GM12865 (cell line): ENCODE measurements around the gene HOXD13.
A peak's percentile ranks its signal among the peaks of the same experiment; 100 is the strongest.

Source experiments
- DNase-seq: peaks from one replicate; pipeline ENCODE4 v3.0.0; 2010; ENCODE audit warnings: low read depth
- H3K4me3 ChIP-seq: 2 replicates; pipeline ENCODE4 v1.5.1; 2011; ENCODE audit warnings: mild to moderate bottlenecking, low read depth, low read length, control low read depth
- TF ChIP-seq, protein P1 (sequence below): IDR thresholded peaks from 2 replicates; pipeline ENCODE4 v1.5.1; 2011; ENCODE audit warnings: low read length, control low read depth, low read depth, inconsistent platforms; ENCODE audit not compliant: insufficient read depth; ENCODE audit errors: missing control alignments

The HOXD13 gene

DNA sequence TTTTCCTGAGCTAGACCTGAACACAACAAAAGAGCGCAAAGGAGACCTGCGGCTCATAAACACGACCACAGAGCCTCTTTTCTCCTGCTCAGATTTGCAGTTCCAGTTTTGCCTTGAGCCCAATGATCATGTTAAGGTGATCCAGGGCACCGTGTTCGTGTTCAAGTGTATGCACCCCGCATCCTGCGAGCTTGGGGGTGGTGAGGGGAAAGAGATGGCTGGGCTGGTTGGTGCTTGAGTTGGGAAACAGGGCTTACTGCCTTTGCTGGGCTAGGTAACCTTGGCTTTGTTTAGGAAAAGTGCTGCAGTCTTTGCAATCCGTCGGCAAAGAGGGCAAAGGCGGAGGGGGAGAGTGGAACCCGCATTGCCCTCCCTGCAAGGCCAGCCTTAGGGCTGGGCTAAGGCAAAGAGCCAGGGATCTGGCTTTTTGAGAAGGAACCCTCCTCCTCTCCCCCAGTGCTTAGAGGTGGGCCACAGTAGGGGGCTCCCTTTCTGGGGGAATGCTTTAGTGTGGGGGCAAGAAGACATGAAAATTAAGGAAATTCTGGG lies 25.4 kb downstream of the HOXD13 start:
- no peak for DNase-seq
- no peak overlapping the region for H3K4me3 ChIP-seq
- TF ChIP-seq, protein P1, sequence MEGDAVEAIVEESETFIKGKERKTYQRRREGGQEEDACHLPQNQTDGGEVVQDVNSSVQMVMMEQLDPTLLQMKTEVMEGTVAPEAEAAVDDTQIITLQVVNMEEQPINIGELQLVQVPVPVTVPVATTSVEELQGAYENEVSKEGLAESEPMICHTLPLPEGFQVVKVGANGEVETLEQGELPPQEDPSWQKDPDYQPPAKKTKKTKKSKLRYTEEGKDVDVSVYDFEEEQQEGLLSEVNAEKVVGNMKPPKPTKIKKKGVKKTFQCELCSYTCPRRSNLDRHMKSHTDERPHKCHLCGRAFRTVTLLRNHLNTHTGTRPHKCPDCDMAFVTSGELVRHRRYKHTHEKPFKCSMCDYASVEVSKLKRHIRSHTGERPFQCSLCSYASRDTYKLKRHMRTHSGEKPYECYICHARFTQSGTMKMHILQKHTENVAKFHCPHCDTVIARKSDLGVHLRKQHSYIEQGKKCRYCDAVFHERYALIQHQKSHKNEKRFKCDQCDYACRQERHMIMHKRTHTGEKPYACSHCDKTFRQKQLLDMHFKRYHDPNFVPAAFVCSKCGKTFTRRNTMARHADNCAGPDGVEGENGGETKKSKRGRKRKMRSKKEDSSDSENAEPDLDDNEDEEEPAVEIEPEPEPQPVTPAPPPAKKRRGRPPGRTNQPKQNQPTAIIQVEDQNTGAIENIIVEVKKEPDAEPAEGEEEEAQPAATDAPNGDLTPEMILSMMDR: no peak

GRCh38 chr2:176118601-176119339 lies 26.2 kb downstream of the HOXD13 start:
- H3K4me3 ChIP-seq: no peak overlapping the region
- TF ChIP-seq, protein P1: peak; percentile 38
- peak; percentile 58 for DNase-seq

DNA sequence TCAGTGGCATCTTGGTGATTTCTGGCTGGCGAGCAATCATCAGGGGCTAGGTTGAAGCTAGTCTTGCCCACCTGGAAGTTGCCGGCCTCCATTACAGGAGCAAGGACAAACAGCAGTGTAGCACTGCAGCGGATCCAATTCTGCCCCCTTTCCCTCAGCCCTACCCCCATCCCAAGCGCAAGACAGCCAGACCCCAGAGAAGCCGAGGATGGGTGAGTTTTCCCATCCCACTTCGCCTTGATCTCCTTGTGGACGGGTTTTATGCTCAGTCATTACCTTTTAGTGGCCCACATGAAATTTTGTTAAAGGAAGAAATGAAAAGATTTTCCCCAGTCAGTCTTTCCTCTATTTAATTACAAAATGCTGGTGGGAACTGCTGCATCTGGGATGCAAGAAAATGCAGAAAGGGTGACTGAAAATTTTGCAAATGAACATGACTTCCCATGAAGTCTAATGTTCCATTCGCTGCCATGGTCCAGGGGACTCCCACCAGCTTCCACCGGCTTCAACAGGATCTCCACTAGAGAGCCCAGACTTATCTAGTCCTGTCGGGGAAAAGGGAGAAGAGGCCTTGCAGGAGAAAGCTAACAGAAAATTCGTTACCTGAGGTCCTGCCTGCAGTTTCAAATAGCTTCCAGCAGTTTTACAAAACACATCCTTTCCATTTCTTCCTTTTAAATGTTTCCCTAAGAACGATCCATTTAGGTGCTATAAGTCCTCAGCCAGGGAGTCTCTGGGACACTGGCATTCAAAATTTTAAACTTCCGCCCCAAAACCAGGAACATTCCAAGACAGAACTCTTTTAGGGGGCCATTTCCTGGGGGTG lies 28.1 kb downstream of the HOXD13 start:
- no peak for DNase-seq
- H3K4me3 ChIP-seq: no peak overlapping the region
- TF ChIP-seq, protein P1: no peak

- TF ChIP-seq, protein P1: no peak
- no peak overlapping the region for H3K4me3 ChIP-seq
- no peak for DNase-seq
These were observed 28.9 kb downstream of the HOXD13 start for GRCh38 chr2:176121190-176122051.

GRCh38 chr2:176122052-176122682 lies 29.6 kb downstream of the HOXD13 start:
- TF ChIP-seq, protein P1: no peak
- DNase-seq: no peak

More at GRCh38 chr2:176122052-176122682, 29.6 kb downstream of the HOXD13 start:
- no peak overlapping the region for H3K4me3 ChIP-seq
